Measurements from ENCODE around the gene ANKRD10.
"Not testable (repeated sequence)": the region's sequence is repeated elsewhere in the genome, so short reads cannot be mapped to it uniquely, and the experiment has no call there.

Gene ANKRD10

GRCh38 chr13:110838116-110838515 is 76.8 kb downstream of the ANKRD10 start:
- CTCF ChIA-PET, result no interaction called here
- Histone ChIP-seq H3K4me1 (ENCODE audit: control insufficient read depth, insufficient read depth, low read length) (no peaks in the 10 kb centered on the region), H3K36me3 (ENCODE audit: control insufficient read depth in 2 of 2, insufficient read depth in 1 of 2, low read length in 2 of 2) (no peaks in the 10 kb centered on the region), H3K9me3 (ENCODE audit: control insufficient read depth, insufficient read depth, low read depth, low read length) (no peaks in the 10 kb centered on the region), H3K4me3 (ENCODE audit: low read depth, low read length) (no peak overlapping the region), H3K27ac (ENCODE audit: extremely low read depth, low read depth, low read length) (no peak overlapping the region)
- no peak for TF ChIP-seq ZNF639 (tag by site-specific recombination; IDR thresholded peaks at IDR 0.05)
- POLR2A ChIA-PET, result no interaction called here

GRCh38 chr13:110837397-110838061 is 77.3 kb downstream of the ANKRD10 start:
- H3K27ac ChIP-seq (ENCODE audit: extremely low read depth, low read depth, low read length); H3K36me3 ChIP-seq (ENCODE audit: control insufficient read depth in 2 of 2, insufficient read depth in 1 of 2, low read length in 2 of 2); H3K4me1 ChIP-seq (ENCODE audit: control insufficient read depth, insufficient read depth, low read length); H3K9me3 ChIP-seq (ENCODE audit: control insufficient read depth, insufficient read depth, low read depth, low read length); H3K4me3 ChIP-seq (ENCODE audit: low read depth, low read length); CTCF ChIA-PET; POLR2A ChIA-PET: not testable (repeated sequence)

GRCh38 chr13:110836605-110836903 is 78.3 kb downstream of the ANKRD10 start:
- H3K9me3 ChIP-seq (ENCODE audit: control insufficient read depth, insufficient read depth, low read depth, low read length), result no peaks in the 10 kb centered on the region
- POLR2A ChIA-PET, result no interaction called here
- no peaks in the 10 kb centered on the region for H3K4me1 ChIP-seq (ENCODE audit: control insufficient read depth, insufficient read depth, low read length)
- CTCF ChIA-PET, result no interaction called here
- no peaks in the 10 kb centered on the region for H3K36me3 ChIP-seq (ENCODE audit: control insufficient read depth in 2 of 2, insufficient read depth in 1 of 2, low read length in 2 of 2)
- no peak overlapping the region for H3K27ac ChIP-seq (ENCODE audit: extremely low read depth, low read depth, low read length)
- TF ChIP-seq ZBTB44 (tag by site-specific recombination; IDR thresholded peaks at IDR 0.05), result no peak
- TF ChIP-seq ZNF560 (tag by site-specific recombination; IDR thresholded peaks at IDR 0.05; ENCODE audit: borderline replicate concordance), result no peak
- TF ChIP-seq MYNN (tag by site-specific recombination; IDR thresholded peaks at IDR 0.05; ENCODE audit: borderline replicate concordance), result no peak
- TF ChIP-seq ZNF623 (tag by site-specific recombination; IDR thresholded peaks at IDR 0.05), result no peak
- TF ChIP-seq ZNF639 (tag by site-specific recombination; IDR thresholded peaks at IDR 0.05), result no peak
- TF ChIP-seq ZNF404 (tag by site-specific recombination; IDR thresholded peaks at IDR 0.05), result no peak
- TF ChIP-seq ZNF624 (tag by site-specific recombination; IDR thresholded peaks at IDR 0.05), result no peak
- TF ChIP-seq ZNF600 (tag by site-specific recombination; IDR thresholded peaks at IDR 0.05), result no peak
- TF ChIP-seq ZBTB10 (tag by site-specific recombination; IDR thresholded peaks at IDR 0.05), result no peak
- H3K4me3 ChIP-seq (ENCODE audit: low read depth, low read length), result no peak overlapping the region

Measured in HEK293 (cell line).